AG09309 (cell line): ENCODE results near the gene OSBPL3.

Experiments used
- DNase-seq: peaks from one replicate; pipeline ENCODE4 v3.0.0-alpha.2; 2010; ENCODE audit warnings: low read depth
- H3K4me3 ChIP-seq: 2 replicates; pipeline ENCODE4 v1.5.1; 2011; ENCODE audit warnings: mild to moderate bottlenecking, low read depth, low read length, moderate library complexity; ENCODE audit not compliant: control insufficient read depth
- TF ChIP-seq, protein P1 (sequence below): IDR thresholded peaks from 2 replicates; pipeline ENCODE4 v1.5.1; 2011; ENCODE audit warnings: mild to moderate bottlenecking, low read depth, low read length, inconsistent platforms; ENCODE audit not compliant: insufficient read depth, control insufficient read depth; ENCODE audit errors: missing control alignments

The OSBPL3 gene

DNA sequence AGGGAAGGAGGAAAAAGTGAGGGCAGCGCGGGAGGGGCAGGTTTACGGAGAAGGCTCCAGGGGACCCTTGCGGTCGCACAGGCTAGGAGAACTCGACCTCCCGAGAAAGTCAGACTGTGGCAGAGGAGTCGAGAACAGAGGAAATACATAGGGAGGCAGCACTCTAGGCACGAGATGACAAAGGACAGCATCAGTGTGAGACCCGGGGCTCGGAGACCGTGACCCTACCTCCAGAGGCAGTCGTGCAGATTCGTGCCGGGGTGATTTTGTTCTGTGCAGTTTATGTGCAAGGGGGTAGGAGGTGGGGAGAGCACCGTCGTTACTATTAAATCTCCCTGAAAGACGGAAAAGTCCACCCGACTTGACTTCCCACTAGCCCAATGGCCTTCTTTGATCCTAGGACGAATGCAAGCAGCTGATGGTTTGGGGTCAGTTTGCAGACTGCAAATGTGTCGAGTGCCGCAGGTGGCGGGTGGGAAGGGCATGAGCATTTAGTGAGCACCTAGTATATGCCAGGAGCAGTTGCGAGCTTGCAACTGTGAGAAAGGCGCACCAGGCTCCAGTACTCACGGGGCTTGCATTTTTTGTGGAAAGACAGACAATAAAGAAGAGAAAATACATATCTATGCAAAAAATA is 674 bp upstream of the OSBPL3 start:
- DNase-seq: no peak
- TF ChIP-seq, protein P1, sequence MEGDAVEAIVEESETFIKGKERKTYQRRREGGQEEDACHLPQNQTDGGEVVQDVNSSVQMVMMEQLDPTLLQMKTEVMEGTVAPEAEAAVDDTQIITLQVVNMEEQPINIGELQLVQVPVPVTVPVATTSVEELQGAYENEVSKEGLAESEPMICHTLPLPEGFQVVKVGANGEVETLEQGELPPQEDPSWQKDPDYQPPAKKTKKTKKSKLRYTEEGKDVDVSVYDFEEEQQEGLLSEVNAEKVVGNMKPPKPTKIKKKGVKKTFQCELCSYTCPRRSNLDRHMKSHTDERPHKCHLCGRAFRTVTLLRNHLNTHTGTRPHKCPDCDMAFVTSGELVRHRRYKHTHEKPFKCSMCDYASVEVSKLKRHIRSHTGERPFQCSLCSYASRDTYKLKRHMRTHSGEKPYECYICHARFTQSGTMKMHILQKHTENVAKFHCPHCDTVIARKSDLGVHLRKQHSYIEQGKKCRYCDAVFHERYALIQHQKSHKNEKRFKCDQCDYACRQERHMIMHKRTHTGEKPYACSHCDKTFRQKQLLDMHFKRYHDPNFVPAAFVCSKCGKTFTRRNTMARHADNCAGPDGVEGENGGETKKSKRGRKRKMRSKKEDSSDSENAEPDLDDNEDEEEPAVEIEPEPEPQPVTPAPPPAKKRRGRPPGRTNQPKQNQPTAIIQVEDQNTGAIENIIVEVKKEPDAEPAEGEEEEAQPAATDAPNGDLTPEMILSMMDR: peak; percentile 16
- peak overlapping the region; percentile 66 for H3K4me3 ChIP-seq

DNA sequence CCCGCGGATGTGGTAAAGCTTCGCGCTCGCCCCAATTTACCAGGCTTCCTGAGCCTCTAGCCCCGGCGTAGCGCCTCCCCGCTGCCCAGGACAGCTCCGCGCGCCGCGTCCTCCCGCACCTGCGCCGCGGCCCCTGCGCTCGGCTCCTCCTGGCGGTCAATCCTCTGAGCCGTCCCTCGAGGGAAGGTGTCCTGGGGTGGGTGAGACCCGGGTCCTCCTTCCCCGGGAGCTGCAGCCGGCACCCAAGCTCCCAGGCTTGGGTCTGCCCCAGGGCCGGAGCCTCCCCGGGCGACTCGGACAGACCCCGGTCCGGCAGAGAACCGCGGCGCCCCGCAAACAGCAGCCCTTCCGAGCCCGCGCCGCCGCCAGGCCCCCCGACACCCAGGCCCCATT is 512 bp downstream of the OSBPL3 start:
- DNase-seq: no peak
- peak overlapping the region; percentile 72 for H3K4me3 ChIP-seq
- TF ChIP-seq, protein P1: peak; percentile 43

DNA sequence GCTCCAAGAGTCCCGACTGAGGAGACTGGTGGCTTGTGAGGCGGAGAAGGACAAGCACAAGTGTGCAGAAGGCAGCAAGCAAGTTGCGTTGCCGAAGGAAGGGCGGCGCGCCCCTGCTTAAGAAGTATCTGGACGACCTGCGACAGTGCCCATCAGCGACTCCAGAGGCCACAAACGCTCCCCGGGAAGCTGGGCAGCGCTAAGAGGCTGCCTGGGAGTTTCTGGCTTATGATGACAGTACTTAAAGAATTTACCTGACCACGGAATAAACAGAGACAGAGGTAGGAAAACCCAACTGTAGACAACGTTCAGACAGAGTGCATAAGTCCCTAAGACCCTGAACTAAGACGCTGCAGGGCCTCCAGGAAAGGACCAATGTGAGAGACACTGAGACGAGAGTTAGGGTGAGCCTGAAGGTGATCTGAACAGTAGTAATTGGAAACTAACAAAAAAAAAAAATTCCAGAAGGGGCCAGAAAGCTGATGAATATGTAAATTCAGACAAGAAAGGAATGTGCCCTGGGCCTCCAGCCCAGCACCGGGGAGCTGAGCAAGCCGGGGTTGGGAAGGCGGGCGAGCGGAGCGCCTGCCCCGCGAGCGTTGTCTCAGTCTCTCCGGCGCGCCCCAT is 1.0 kb downstream of the OSBPL3 start:
- H3K4me3 ChIP-seq: peak overlapping the region; percentile 72
- TF ChIP-seq, protein P1: no peak
- no peak for DNase-seq

DNA sequence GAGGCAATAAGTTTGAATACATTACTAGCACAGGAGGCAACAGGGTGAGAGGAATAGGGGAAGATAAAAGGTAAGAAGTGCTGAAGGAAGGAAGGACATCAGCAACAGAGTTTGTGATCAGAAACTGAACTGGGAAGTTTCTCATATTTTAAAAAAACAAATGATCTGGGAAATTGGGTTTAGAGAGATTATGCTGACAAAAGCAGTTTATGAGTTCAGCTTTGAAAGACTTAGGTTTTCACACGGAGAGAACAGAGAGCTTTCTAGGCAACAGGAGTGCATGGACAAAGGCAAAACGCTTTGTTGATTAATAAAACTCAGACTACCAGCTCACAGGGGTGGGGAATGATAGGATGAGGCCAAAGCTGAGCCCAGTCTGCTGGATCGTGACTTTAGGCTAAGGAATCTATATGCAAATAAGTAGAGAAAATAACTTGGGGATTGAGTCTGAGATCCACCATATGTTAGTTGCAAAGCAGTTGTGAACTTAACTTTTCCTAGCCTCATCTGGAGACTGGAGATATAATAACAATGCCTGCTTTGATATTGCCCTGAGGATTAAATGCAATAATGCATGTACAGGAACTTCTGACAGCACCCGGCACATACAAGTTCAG is 4.2 kb downstream of the OSBPL3 start:
- no peak overlapping the region for H3K4me3 ChIP-seq
- TF ChIP-seq, protein P1: no peak
- no peak for DNase-seq

DNA sequence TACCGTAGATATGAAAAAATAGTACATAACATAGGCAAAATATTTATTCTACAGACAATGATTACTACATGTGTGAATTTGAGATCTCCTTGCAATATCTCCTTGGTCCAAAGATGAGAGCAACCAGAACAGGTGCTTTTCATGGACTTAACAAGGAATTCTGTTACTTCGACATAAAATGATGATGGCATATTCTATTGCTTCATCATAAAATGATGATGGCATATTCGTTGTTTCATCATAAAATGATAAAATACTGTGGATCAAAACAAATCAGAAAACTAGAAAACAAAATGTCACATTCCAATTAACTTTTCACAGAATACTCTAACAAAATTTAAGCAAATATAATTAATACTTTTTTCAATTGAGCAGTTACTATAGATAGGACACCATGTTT is 4.8 kb downstream of the OSBPL3 start:
- DNase-seq: no peak
- TF ChIP-seq, protein P1: no peak
- no peak overlapping the region for H3K4me3 ChIP-seq

DNA sequence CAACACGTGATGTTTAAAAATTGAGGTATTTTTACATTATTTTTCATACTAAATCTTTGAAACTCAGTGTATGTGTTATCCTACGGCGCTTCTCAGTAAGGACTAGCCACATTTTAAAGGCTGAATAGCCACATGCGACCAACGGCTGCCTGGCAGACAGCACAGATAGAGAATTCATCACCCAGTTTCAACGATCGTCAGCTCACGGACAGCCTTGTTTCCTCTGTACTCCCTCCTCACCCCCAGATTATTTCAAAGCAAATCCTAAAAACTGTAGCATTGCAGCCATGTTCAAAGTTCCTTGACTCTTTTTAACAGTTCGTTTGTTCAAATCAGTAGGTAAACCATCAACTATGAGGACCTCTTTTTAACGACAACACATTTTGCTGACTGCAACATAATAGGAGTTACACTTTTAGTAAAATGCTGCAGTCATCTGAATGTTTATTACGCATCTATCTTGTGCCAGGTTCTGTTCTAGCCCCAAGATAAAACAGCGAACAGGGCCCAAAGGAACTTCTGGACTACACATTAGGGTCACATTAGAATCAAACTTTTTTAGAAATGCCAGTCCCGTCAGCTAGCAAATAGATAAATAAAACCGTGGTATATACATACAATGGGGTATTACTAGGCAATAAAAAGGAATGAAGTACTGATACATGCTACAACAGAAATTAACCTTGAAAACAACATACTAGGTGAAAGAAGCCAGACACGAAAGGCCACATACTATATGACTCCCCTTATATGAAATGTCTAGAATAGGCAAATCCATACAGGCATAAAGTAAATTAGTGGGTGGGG is 5.7 kb downstream of the OSBPL3 start:
- no peak overlapping the region for H3K4me3 ChIP-seq
- TF ChIP-seq, protein P1: no peak
- DNase-seq: no peak
